LHCN-M2 (cell line): ENCODE results near the gene PMIS2. TPM values are rescaled to one million over a fixed set of nuclear protein-coding genes. Genes with fewer than 3 reads are reported as not detected.
A peak's percentile ranks its signal among the peaks of the same experiment; 100 is the strongest.

Experiments
- DNase-seq: peaks from one replicate; pipeline ENCODE4 v3.0.0-alpha.2; 2012; ENCODE audit warnings: low read depth
- total RNA-seq: library from RNA; depleted of rRNA; stranded (reverse); fragments of >200 nt; gene quantifications from 2 replicates; pipeline ENCODE4 v1.2.3, GENCODE V29; 2014; rRNA removed

PMIS2 gene
- total RNA-seq, 1 experiment from 2014 or later: not detected

GRCh38 chr19:35628565-35629331 is 42.8 kb downstream of the PMIS2 start, which contains the start of gene RBM42:
Gene RBM42, plus strand, starts transcription at chr19:35629036. Its CDS starts 118 bp downstream, at chr19:35629154.
- peak; percentile 100 for DNase-seq

GRCh38 chr19:35629332-35629633 is 43.3 kb downstream of the PMIS2 start:
- no peak for DNase-seq

- no peak for DNase-seq
Measured at GRCh38 chr19:35633727-35634440, 47.9 kb downstream of the PMIS2 start.

- DNase-seq: no peak
Measured at GRCh38 chr19:35636651-35637050, 50.7 kb downstream of the PMIS2 start.

Other genes with a start within 250 kb of the PMIS2 start
- not detected in 2 replicates for gene FFAR1, start 238.3 kb upstream of the PMIS2 start, total RNA-seq
- not detected in 2 replicates for gene FFAR3, start 227.7 kb upstream of the PMIS2 start, total RNA-seq
- gene GPR42, start 215.1 kb upstream of the PMIS2 start, total RNA-seq: not detected in 2 replicates
- not detected in 2 replicates for gene FFAR2, start 137.9 kb upstream of the PMIS2 start, total RNA-seq
- not detected in 2 replicates for gene KRTDAP, start 95.7 kb upstream of the PMIS2 start, total RNA-seq
- 0.29 and 1.1 TPM in 2 replicates for gene DMKN, start 72.5 kb upstream of the PMIS2 start, total RNA-seq
- 0.77 TPM in 1 of 2 replicates, not detected in the other for gene SBSN, start 57.9 kb upstream of the PMIS2 start, total RNA-seq
- not detected in 2 replicates for gene GAPDHS, start 52.7 kb upstream of the PMIS2 start, total RNA-seq
- 106 and 114 TPM in 2 replicates for gene TMEM147, start 40.5 kb upstream of the PMIS2 start, total RNA-seq
- gene ATP4A, start 22.5 kb upstream of the PMIS2 start, total RNA-seq: not detected in 2 replicates
- gene HAUS5, start 26.6 kb downstream of the PMIS2 start, total RNA-seq: 17.4 and 21.0 TPM in 2 replicates
- 101 and 103 TPM in 2 replicates for gene RBM42, start 42.9 kb downstream of the PMIS2 start, total RNA-seq
- gene ETV2, start 55.6 kb downstream of the PMIS2 start, total RNA-seq: 0.46 and 1.5 TPM in 2 replicates
- 383 and 482 TPM in 2 replicates for gene COX6B1, start 62.1 kb downstream of the PMIS2 start, total RNA-seq
- 0.17 TPM in 1 of 2 replicates, not detected in the other for gene UPK1A, start 80.3 kb downstream of the PMIS2 start, total RNA-seq
- not detected in 2 replicates for gene ZBTB32, start 118.4 kb downstream of the PMIS2 start, total RNA-seq
- 9.8 and 10.8 TPM in 2 replicates for gene KMT2B, start 131.8 kb downstream of the PMIS2 start, total RNA-seq
- 5.1 and 11.7 TPM in 2 replicates for gene IGFLR1, start 156.3 kb downstream of the PMIS2 start, total RNA-seq
- gene U2AF1L4, start 159.2 kb downstream of the PMIS2 start, total RNA-seq: 12.2 and 12.4 TPM in 2 replicates
- gene PSENEN, start 159.5 kb downstream of the PMIS2 start, total RNA-seq: 35.2 and 35.6 TPM in 2 replicates
- gene LIN37, start 162.4 kb downstream of the PMIS2 start, total RNA-seq: 16.9 and 18.7 TPM in 2 replicates
- gene HSPB6, start 170.9 kb downstream of the PMIS2 start, total RNA-seq: 0.29 TPM in 1 of 2 replicates, not detected in the other
- 7.2 and 8.2 TPM in 2 replicates for gene PROSER3, start 172.0 kb downstream of the PMIS2 start, total RNA-seq
- 6.4 and 6.6 TPM in 2 replicates for gene ARHGAP33, start 189.4 kb downstream of the PMIS2 start, total RNA-seq
- gene PRODH2, start 226.7 kb downstream of the PMIS2 start, total RNA-seq: not detected in 2 replicates